Measurements from ENCODE around the gene PLCL2.
"Not testable (repeated sequence)": the region's sequence is repeated elsewhere in the genome, so short reads cannot be mapped to it uniquely, and the experiment has no call there.

Gene PLCL2

GRCh38 chr3:17110660-17111396 lies 226.1 kb downstream of the PLCL2 start:
- in situ Hi-C loops (cut with MboI; ENCODE audit: low sequenced_read_pairs), result no loop called here

- in situ Hi-C loops (cut with MboI; ENCODE audit: low sequenced_read_pairs), result no loop called here
Measured at GRCh38 chr3:17111586-17111985, 226.8 kb downstream of the PLCL2 start.

- in situ Hi-C loops (cut with MboI; ENCODE audit: low sequenced_read_pairs), result no loop called here
Measured at GRCh38 chr3:17115186-17115585, 230.4 kb downstream of the PLCL2 start.

- in situ Hi-C loops (cut with MboI; ENCODE audit: low sequenced_read_pairs), result no loop called here
Measured at GRCh38 chr3:17116007-17116600, 231.3 kb downstream of the PLCL2 start.

GRCh38 chr3:17118771-17119170 lies 234.0 kb downstream of the PLCL2 start:
- in situ Hi-C loops (cut with MboI; ENCODE audit: low sequenced_read_pairs), result no loop called here

GRCh38 chr3:17119201-17120072 lies 234.7 kb downstream of the PLCL2 start:
- in situ Hi-C loops (cut with MboI; ENCODE audit: low sequenced_read_pairs), result no loop called here

- in situ Hi-C loops (cut with MboI; ENCODE audit: low sequenced_read_pairs), result no loop called here
Measured at GRCh38 chr3:17120115-17120514, 235.4 kb downstream of the PLCL2 start.

- in situ Hi-C loops (cut with MboI; ENCODE audit: low sequenced_read_pairs), result no loop called here
Measured at GRCh38 chr3:17121336-17121735, 236.6 kb downstream of the PLCL2 start.

- in situ Hi-C loops (cut with MboI; ENCODE audit: low sequenced_read_pairs), result no loop called here
Measured at GRCh38 chr3:17122758-17123157, 238.0 kb downstream of the PLCL2 start.

GRCh38 chr3:17125738-17126442 lies 241.1 kb downstream of the PLCL2 start:
- in situ Hi-C loops (cut with MboI; ENCODE audit: low sequenced_read_pairs), result no loop called here

- in situ Hi-C loops (cut with MboI; ENCODE audit: low sequenced_read_pairs), result not testable (repeated sequence)
Measured at GRCh38 chr3:17128671-17129070, 243.9 kb downstream of the PLCL2 start.

GRCh38 chr3:17129556-17129955 lies 244.8 kb downstream of the PLCL2 start:
- in situ Hi-C loops (cut with MboI; ENCODE audit: low sequenced_read_pairs), result no loop called here

GRCh38 chr3:17130956-17131355 lies 246.2 kb downstream of the PLCL2 start:
- in situ Hi-C loops (cut with MboI; ENCODE audit: low sequenced_read_pairs), result no loop called here

- in situ Hi-C loops (cut with MboI; ENCODE audit: low sequenced_read_pairs), result no loop called here
Measured at GRCh38 chr3:17132286-17133115, 247.7 kb downstream of the PLCL2 start.

- in situ Hi-C loops (cut with MboI; ENCODE audit: low sequenced_read_pairs), result no loop called here
Measured at GRCh38 chr3:17133632-17134545, 249.1 kb downstream of the PLCL2 start.

GRCh38 chr3:17135696-17136095 lies 250.9 kb downstream of the PLCL2 start:
- in situ Hi-C loops (cut with MboI; ENCODE audit: low sequenced_read_pairs), result no loop called here

- in situ Hi-C loops (cut with MboI; ENCODE audit: low sequenced_read_pairs), result no loop called here
Measured at GRCh38 chr3:17136136-17136721, 251.5 kb downstream of the PLCL2 start.

GRCh38 chr3:17137321-17137826 lies 252.6 kb downstream of the PLCL2 start:
- in situ Hi-C loops (cut with MboI; ENCODE audit: low sequenced_read_pairs), result no loop called here

All from hTERT RPE-1 (cell line).